PFSK-1 (cell line): ENCODE measurements around the gene CNTFR.

ENCODE experiments used
- FOXP2 ChIP-seq: optimal IDR thresholded peaks from 2 replicates; pipeline ENCODE3; 2011; ENCODE audit warnings: borderline replicate concordance, control low read depth, inconsistent platforms; ENCODE audit not compliant: insufficient read depth; ENCODE audit errors: extremely low read length, extremely low read depth
- POLR2AphosphoS5 ChIP-seq: IDR thresholded peaks from 2 replicates; pipeline ENCODE4 v1.6.1; 2012; ENCODE audit warnings: low read depth, mild to moderate bottlenecking, control low read depth, low read length, moderate library complexity
- SIN3A ChIP-seq: IDR thresholded peaks from 2 replicates; pipeline ENCODE4 v1.6.1; 2012; ENCODE audit warnings: mild to moderate bottlenecking, low read length, moderate library complexity, borderline replicate concordance; ENCODE audit not compliant: insufficient read depth
- TAF1 ChIP-seq: IDR thresholded peaks from 2 replicates; pipeline ENCODE4 v1.6.1; 2012; ENCODE audit warnings: low read length, control low read depth, borderline replicate concordance; ENCODE audit not compliant: insufficient read depth
- TF ChIP-seq, protein P1 (sequence below), 2 experiments: IDR thresholded peaks; 2 replicates each; pipeline versions ENCODE4 v1.6.1 to v1.8.0; 2011 to 2012; ENCODE audit warnings: low read depth in 2 of 2, low read length in 2 of 2, control low read depth in 1 of 2, inconsistent platforms in 1 of 2, mild to moderate bottlenecking in 1 of 2, moderate library complexity in 1 of 2; ENCODE audit not compliant: insufficient read depth in 1 of 2

CNTFR gene

GRCh38 chr9:34514401-34514800 is 75.1 kb downstream of the CNTFR start:
- TF ChIP-seq POLR2AphosphoS5 (no peak), FOXP2 (no peak), SIN3A (no peak), TAF1 (no peak)
- TF ChIP-seq, protein P1, sequence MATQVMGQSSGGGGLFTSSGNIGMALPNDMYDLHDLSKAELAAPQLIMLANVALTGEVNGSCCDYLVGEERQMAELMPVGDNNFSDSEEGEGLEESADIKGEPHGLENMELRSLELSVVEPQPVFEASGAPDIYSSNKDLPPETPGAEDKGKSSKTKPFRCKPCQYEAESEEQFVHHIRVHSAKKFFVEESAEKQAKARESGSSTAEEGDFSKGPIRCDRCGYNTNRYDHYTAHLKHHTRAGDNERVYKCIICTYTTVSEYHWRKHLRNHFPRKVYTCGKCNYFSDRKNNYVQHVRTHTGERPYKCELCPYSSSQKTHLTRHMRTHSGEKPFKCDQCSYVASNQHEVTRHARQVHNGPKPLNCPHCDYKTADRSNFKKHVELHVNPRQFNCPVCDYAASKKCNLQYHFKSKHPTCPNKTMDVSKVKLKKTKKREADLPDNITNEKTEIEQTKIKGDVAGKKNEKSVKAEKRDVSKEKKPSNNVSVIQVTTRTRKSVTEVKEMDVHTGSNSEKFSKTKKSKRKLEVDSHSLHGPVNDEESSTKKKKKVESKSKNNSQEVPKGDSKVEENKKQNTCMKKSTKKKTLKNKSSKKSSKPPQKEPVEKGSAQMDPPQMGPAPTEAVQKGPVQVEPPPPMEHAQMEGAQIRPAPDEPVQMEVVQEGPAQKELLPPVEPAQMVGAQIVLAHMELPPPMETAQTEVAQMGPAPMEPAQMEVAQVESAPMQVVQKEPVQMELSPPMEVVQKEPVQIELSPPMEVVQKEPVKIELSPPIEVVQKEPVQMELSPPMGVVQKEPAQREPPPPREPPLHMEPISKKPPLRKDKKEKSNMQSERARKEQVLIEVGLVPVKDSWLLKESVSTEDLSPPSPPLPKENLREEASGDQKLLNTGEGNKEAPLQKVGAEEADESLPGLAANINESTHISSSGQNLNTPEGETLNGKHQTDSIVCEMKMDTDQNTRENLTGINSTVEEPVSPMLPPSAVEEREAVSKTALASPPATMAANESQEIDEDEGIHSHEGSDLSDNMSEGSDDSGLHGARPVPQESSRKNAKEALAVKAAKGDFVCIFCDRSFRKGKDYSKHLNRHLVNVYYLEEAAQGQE (IDR thresholded peaks at IDR 0.05; ENCODE audit: insufficient read depth in 1 of 2, low read depth in 2 of 2, low read length in 2 of 2), result no peak

GRCh38 chr9:34513567-34514214 is 75.8 kb downstream of the CNTFR start:
- no peak for TF ChIP-seq SIN3A
- TF ChIP-seq, protein P1 (IDR thresholded peaks at IDR 0.05; ENCODE audit: insufficient read depth in 1 of 2, low read depth in 2 of 2, low read length in 2 of 2), result no peak
- no peak for TF ChIP-seq POLR2AphosphoS5
- TF ChIP-seq FOXP2, result no peak
- TF ChIP-seq TAF1, result no peak

GRCh38 chr9:34512131-34513078 is 77.1 kb downstream of the CNTFR start:
- TF ChIP-seq TAF1, result no peak
- TF ChIP-seq SIN3A, result no peak
- TF ChIP-seq, protein P1 (IDR thresholded peaks at IDR 0.05; ENCODE audit: insufficient read depth in 1 of 2, low read depth in 2 of 2, low read length in 2 of 2), result no peak
- no peak for TF ChIP-seq POLR2AphosphoS5
- no peak for TF ChIP-seq FOXP2

- TF ChIP-seq POLR2AphosphoS5, result no peak
- TF ChIP-seq TAF1, result no peak
- TF ChIP-seq, protein P1 (IDR thresholded peaks at IDR 0.05; ENCODE audit: insufficient read depth in 1 of 2, low read depth in 2 of 2, low read length in 2 of 2), result no peak
- no peak for TF ChIP-seq SIN3A
- TF ChIP-seq FOXP2, result no peak
Observed at GRCh38 chr9:34510497-34511468, 78.7 kb downstream of the CNTFR start.
